ENCODE measurements around the gene KRT76.

The KRT76 gene

DNA sequence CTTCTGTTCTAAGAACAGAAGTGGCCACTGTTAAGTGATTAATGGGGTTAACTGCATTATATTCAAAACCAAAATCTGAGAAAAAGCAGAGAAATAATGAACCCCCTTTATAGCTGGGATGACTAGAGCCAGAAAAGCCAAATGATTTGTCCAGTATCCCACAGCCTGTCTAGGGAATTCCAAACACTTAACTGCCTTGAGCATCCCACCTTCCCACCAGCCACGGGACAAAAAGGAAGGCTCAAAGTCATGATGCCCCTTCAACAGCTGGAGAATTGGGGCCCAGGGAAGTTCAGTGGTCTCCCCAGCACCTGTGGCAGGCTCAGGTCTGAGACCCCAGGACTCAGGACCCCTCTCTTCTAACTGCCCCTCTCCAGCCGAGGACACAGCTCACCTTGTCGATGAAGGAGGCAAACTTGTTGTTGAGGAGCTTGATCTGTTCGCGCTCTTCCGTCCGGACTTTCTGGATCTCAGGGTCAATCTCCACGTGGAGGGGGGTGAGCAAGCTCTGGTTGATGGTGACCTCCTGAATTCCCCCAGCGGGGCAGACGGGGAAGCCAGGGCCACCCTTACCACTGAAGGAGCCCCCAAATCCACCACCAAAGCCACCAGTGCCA, 36.2 kb upstream of the KRT76 start:
- DNase-seq (ENCODE audit: low read depth in 2 of 2, low spot score in 1 of 2) = no peak

DNA sequence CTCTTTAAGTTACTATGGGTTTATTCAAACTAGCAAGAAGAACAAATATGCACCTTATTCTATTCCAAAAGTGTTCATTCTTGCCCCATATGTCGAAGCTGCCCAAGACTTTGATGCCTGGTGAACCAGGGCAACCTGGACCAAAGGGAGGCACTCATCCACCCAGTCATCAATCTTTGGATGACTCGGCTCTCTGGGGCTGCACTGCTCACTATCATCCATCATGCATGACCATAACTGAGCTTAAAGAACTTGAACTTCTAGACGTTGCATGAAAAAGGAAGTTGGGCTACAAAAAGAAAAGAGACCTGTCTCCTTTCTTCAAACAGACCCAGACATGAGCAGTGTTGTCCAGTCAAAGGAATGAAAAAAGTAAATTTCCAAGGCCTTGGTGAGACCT, 35.6 kb upstream of the KRT76 start:
- no peak for DNase-seq (ENCODE audit: low read depth in 2 of 2, low spot score in 1 of 2)

- DNase-seq (ENCODE audit: low read depth in 2 of 2, low spot score in 1 of 2) = no peak
These were observed 34.9 kb upstream of the KRT76 start for GRCh38 chr12:52812073-52812400.

GRCh38 chr12:52811191-52812072, 34.3 kb upstream of the KRT76 start:
- no peak for DNase-seq (ENCODE audit: low read depth in 2 of 2, low spot score in 1 of 2)

GRCh38 chr12:52810554-52810953, 33.4 kb upstream of the KRT76 start:
- DNase-seq (ENCODE audit: low read depth in 2 of 2, low spot score in 1 of 2) = no peak

- no peak for DNase-seq (ENCODE audit: low read depth in 2 of 2, low spot score in 1 of 2)
These were observed 32.0 kb upstream of the KRT76 start for GRCh38 chr12:52809166-52809565.

DNA sequence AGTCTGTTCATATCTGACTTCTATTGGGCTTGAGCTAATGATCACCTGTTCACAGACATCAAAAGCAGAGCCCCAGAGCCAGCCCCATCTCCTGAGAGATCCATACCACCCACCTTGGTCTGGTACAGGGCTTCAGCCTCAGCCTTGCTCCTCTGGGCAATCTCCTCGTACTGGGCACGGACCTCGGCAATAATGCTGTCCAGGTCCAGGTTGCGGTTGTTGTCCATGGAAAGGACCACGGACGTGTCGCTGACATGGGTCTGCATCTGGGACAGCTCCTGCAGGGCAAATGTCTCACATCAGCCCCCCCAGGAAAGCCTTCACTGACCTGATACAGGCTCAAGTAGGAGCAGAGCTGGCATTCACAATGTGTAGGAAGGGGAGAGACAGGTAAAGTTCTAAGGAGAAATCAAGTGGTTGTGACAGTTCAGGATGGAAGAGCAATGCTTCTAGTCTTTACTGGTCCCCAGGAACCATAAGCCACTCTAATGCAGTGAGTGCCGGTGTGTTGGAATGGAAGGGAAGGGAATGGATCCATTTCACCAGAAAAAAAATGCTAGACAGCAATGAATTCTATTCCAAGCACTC, 31.5 kb upstream of the KRT76 start:
- DNase-seq (ENCODE audit: low read depth in 2 of 2, low spot score in 1 of 2) = no peak

DNA sequence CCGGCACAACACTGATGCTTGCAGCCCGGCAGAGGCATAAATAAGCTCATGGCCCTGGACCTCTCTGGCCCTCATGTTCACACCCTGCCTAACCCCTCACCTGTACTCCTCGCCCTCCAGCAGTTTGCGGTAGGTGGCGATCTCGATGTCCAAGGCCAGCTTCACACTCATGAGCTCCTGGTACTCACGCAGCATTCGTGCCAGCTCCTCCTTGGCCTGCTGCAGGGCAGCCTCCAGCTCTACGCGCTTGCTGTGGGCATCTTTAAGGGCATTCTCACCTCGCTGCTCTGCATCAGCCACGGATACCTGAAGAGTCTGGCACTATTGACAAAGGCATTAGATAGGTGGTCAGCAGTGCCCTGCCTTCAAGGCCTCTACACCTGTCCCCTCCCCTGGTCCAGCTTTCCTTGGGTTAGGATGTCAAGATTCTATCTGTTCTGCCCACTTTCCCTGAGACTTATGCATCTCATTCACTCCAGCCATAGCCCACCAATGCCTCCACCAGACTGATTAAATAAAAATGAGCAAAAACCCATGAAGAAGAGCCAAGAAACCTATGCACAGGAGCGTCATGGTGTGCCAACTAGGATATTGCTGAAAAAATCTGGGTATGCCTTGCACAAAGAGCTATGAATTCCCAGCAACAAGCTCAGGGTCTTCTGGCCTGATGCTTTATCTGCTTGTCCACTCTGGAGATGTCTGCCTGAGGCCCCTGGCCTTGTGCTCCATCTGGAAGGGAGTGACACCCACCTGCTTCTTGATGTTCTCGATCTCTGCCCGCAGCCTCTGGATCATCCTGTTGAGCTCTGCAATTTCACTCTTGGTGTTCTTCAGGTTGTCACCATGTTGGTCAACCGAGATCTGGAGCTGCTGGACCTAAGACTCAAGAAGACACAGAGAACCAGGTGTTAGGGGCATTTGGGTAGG, 30.7 kb upstream of the KRT76 start:
- no peak for DNase-seq (ENCODE audit: low read depth in 2 of 2, low spot score in 1 of 2)

DNA sequence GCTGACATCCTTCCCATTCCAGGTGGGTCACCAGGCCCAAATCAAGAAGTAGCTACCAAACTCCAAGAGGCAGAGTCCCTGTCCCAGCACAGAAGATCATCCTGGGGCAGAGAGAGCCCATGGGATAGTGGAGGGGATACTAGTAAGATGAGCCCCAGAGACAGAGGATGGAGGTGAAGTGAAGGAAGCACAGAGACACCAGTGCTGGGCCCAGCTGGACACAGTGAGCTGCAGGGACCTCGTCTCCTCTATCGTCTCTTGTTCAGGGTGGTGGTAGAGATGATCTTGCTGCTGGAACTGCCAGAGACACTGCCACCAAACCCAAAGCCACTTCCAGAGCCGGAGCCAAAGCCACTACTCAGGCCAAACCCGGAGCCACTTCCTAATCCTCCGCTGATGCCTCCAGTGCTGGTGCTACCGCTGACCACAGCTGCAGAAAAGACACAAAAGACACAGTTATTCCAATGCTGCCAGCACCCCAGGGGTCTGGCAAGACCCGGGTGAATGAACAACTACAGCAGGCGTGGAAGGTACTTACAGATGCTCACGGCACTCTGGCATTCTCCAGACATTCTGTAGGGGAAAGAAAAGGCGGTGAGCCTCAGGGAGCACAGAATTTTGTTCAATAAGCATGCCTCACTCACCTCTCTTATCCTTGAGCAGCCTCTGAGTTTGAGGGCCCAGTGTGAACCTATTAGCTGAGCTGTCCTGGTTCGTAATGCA, 29.8 kb upstream of the KRT76 start:
- no peak for DNase-seq (ENCODE audit: low read depth in 2 of 2, low spot score in 1 of 2)

DNA sequence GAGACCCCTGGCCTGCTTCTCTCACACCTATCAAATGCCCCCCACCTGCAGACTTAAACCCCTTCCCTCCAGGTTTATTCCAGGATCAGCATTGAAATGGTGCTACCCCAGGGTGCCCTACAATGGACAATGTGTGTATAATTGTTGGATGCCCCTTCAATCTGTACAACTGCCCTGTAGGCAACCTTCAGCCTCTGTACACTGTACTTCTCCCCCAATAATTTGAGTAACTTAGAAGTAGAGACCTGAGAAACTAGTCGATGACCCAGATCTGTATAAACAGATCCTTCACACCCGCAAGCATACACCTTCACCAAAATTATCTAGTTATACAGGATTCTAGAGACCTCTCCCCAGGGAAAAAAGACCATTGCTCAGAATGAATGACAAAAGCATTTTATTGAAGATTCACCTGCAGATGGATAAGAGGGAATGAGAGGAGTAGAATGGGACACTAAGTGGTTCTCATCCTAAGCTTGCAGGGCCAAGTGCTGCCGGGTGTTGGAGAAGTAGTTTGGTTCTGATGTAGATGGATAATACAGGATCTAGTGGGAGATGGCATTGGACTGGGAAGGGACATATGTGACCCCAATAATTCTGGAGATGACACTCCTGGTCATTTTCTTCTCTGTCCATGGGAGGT, 29.1 kb upstream of the KRT76 start:
- DNase-seq (ENCODE audit: low read depth in 2 of 2, low spot score in 1 of 2) = no peak

GRCh38 chr12:52805739-52806138, 28.6 kb upstream of the KRT76 start:
- DNase-seq (ENCODE audit: low read depth in 2 of 2, low spot score in 1 of 2) = no peak

DNA sequence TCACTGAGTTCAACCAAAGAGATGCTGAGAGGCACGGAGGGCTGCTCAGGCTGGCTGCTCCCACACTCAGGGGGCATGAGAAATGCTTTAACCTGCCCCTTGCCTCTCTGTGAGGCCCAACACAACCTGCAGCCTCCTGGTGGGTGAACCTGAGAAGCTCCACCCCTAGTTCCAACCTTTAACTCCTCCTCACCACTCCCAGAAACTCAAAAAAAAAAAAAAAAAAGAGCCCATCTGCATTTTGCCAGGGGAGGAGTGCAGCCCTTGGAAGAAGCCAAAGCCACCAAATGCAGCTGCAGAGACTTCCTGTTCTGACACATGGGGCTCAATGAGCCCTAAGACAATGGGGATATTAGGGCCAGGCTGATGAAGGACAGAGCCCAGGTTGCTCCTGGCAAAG, 27.9 kb upstream of the KRT76 start:
- no peak for DNase-seq (ENCODE audit: low read depth in 2 of 2, low spot score in 1 of 2)

DNA sequence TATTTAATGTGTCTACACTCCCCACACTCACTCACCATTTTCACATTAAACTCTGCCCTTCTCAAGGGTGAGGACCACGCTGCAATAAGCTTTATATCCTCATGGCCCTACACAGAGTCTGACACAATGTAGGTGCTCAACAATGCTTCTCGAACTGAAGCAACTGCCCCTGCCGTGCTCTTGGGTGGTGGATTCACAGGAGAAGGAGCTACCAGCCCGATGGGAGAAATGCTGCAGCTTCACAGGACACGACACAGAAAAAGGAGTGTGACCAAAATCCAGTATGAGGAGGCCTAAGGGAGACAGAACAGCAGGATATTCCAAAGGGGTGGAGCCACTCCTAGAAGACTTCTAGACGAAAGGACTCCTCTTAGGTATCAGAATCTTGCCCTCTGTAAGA, 25.3 kb upstream of the KRT76 start:
- DNase-seq (ENCODE audit: low read depth in 2 of 2, low spot score in 1 of 2) = no peak

- no peak for DNase-seq (ENCODE audit: low read depth in 2 of 2, low spot score in 1 of 2)
These were observed 24.6 kb upstream of the KRT76 start for GRCh38 chr12:52801773-52802172.

GRCh38 chr12:52800259-52800917, 23.2 kb upstream of the KRT76 start:
- DNase-seq (ENCODE audit: low read depth in 2 of 2, low spot score in 1 of 2) = no peak

- DNase-seq (ENCODE audit: low read depth in 2 of 2, low spot score in 1 of 2) = no peak
These were observed 22.5 kb upstream of the KRT76 start for GRCh38 chr12:52799505-52800211.

DNA sequence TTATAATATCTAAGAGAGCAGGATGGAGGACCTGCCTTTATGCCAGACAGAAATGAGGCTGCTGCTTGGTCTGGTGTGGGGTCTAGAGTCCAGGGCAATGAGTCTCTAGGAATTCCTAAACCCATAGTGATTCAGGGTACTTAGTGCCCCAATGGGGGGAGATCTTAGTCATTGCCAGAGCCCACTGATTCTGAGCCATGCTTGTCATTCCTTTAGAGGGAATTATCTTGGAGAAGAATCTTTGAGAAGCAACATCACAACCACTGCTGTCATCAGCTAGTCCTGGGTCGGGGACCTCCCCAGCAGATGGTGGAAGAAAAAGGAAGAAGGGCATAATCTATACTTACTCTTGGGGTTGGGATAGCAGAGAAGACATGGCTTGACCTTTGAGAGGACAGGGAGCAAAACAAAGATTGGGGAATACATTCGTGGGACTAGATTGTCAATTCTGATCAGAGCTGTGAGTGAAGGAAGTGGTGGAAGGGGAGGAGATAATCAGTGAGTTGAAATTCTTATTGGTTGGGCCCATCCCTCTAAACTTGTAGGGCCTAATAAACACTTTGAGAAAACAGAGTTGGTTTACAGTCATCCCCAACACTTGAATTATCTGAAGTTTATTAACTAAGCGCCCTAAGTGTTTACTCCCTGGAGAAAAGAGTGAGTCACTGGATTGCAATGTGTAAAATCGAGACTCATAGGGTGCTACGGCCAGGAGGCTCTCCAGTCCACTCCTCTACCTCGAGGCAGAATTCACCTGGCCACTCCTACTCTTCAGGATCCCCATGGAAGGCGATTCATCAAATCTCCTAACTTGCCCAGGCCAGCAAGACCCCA, 21.7 kb upstream of the KRT76 start:
- DNase-seq (ENCODE audit: low read depth in 2 of 2, low spot score in 1 of 2) = no peak

GRCh38 chr12:52798003-52798670, 21.0 kb upstream of the KRT76 start:
- DNase-seq (ENCODE audit: low read depth in 2 of 2, low spot score in 1 of 2) = no peak

All from stimulated activated CD8-positive, alpha-beta memory T cell treated with anti-CD3 and anti-CD28 coated beads, Interleukin-4, amount 100 ng/mL, for 4 hours (primary cell).